ENCODE data around the gene ARHGAP19.
A peak's percentile ranks its signal among the peaks of the same experiment; 100 is the strongest.

ARHGAP19 gene

DNA sequence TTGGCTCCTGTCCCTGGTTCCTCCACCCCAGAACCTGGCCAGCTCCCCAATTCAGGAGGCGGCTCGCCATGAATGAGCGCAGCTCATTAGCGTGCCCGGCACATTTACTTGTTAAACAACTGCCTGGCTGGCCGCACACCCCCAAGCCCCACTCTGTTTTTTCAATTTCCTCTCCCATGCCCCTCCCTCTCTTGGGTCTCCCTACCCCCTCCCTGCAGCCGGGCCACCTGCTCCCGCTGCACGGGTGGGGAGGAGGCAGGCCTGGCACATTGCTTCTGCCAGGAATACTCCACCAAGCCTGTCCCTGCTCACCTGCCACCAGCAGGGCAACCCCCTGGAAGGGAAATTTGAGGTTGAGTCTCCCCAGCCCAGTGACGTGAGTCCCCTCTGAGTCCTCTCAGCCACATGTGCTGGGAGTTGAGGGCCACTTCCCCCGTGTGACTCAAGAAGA lies 104.2 kb downstream of the ARHGAP19 start:
- DNase-seq: no peak

DNA sequence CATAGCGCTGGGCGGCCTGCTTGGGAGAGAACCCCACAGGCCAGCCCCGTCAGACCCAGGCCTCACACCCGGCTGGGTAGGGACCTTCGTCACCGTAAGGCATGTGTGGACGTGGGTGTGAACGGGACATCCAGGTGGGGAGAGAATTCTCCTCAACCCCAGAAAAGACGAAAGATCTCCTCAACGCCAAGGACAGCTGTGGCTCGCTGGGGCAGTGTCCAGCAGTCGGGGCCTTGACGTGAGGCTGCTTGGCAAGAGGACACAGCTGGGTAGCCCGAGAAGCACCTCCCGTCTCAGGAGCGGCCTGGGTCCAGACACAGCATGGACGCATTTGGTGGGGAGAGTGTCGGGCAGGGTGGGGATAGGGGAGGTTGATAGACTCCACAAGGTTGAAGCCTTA lies 105.5 kb downstream of the ARHGAP19 start:
- DNase-seq: no peak

DNA sequence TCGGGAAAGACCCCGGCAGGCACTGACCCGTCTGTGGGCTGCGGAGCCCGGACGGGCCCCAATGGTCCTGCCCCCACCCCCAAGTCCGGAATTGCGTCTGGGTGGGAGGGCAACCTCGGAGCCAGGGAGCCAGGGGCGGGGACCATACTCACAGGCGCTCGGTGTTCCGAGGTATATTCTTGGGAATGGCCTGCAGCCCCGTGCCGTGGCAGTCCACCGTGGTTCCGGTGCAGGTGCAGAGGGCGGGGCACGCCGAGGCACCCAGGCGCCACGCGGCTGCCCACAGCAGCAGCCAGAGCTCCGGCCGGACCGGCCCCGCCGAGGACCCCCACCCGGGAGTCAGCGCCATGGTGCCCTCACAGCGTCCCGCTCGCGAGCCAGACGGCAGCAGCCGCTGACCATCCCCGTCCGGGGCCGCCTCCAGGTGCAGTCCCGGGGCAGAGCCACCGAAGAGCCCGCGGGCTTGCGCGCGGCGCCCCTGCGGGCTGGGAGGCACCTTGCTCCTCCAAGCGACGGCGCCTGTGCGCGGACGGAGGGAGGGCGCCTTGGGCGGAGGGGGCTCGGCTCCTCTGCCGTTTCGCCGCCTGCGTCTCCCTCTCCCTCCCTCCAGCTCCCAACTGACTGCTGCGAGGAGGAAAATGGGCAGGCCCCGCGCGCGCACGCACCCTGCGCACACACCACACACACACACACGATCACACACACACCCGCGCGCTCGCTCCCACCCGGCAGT lies 106.9 kb downstream of the ARHGAP19 start, which contains the start of gene SLIT1:
TSS of gene SLIT1 (minus strand) at position 634 of the 733 bp plus-strand sequence. CDS start at position 349, 285 bp downstream.
- no peak for DNase-seq

DNA sequence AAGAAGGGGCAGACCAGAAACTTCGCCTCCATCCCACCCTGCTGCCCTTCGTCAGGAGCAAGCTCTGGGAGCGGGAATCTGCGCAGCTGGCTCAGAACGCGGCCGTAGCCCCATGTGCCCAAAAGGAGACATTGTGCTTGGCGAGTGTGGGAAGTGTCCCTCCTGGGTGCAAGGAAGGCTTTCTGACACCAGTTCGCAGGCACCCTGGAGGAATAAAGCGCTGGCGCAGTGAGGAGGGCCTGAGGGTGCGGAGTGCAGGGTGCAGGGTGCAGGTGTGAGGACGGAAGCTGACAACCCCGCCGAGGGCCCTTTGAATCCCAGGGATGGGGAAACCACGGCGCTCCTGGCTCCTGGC lies 107.5 kb downstream of the ARHGAP19 start:
- DNase-seq: no peak

DNA sequence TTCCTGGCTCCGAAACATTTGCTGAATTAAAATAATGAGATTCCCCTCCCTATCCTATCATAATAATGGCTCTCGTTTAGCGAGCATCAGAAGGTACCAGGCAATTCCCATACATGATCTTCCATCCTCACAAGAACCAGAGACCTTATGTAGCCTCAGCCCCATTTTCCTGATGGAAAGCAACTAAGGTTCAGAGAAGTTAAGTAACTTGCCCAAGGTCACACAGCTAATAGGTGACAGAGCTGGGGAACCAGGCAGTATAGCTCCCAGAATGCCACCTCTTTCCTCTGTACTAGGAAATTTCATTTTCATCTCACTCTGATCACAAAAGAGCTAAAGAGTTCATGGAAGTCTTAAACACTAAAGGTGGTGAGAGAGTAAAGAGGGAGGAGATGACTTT lies 109.1 kb downstream of the ARHGAP19 start:
- DNase-seq: no peak

DNA sequence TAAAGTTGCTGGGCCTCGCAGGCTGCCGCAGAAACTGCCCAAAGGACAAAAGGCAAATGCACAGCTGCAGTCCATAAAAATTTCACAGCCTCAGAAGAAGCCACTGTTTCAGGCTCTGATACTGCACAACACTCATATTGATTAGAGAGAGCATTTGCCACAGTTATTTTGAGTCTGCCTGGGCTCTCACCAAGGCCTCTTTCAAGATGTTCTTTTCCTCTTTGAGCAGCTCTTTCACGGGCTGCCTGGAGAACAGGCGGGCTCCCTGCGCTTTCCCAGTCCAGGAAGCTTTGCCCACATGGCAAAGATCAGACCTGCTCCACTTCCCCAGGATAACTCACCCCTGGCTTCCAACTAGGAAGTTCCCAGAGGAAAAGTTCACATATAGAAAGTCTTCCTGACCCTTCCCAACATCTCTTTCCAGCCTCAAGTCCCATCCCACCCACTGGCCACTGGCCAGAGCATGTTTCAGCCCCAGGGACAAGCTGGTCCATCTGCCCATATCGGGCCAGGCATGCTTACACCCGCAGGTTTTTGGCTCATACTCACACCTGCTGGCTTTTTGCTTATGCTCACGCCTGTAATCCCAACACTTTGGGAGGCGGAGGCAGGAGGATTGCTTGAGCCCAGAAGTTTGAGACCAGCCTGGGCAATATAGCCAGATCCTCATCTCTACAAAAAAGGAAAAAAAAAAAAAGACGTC lies 110.0 kb downstream of the ARHGAP19 start:
- DNase-seq: no peak

DNA sequence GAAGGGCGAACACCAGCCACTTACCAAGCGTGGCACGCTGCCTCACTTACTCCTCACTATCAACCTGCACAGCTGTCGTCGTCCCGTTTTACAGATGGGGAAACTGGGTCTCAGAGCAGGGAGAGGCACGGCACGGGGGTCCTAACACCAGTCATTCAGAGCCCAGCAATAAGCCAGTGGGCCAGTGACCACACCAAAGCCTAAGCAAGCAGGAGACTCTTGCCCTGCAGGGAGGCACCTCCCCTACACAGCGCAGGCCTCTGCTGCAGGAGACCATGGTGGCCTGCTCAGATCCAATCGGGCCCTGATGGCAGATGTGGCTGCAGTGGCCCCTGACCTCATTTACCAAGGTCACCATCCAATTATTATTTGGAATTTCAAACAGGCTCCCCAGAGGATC lies 111.5 kb downstream of the ARHGAP19 start:
- no peak for DNase-seq

DNA sequence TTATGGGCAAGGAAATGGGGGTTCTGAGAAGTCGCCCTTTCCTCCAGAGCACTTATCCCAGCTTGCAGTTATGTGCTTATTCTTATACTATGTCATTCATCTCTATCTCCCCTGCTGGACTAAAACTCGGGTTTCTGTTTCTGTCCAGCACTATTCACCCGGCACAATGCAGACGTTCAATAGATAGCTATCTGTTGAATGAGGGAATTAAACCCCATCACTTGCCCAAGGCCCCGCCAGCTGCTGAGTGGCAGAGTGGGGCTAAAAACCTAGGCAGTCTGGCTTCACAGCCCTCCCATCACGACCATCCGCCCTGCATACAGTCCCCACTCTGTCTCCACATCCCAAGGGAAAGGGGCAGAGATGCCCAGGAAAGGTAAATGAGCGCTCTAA lies 112.1 kb downstream of the ARHGAP19 start:
- no peak for DNase-seq

DNA sequence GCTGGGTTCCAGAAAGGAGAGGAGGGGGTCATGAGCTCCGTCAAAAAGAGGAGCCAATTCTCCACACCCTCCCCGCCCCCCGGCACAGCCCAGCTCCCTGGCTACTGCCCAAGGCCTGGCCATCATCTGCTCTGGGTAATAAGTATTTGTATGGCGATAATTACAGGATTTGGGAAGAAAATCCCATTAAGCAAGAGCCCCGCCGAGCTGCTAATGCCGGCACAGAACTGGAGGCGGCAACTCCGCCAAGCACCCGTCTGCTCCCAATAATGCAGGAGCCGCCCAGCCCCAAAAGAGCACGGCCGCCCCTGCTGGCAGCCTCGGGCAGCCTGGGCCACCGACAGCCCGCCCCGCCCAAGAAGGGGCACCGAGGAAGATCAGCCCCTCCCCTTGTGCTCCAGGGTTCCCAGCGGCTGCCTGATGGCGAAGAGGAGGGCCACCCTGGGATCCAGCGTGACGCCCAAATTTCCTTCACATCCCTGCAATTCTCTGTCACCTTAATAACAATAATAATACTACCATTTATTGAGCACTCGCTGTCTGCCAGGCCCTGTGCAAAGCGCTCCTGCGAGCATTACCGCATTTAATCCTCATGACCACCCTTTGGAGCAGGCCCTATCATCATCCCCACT lies 112.6 kb downstream of the ARHGAP19 start:
- DNase-seq: no peak

DNA sequence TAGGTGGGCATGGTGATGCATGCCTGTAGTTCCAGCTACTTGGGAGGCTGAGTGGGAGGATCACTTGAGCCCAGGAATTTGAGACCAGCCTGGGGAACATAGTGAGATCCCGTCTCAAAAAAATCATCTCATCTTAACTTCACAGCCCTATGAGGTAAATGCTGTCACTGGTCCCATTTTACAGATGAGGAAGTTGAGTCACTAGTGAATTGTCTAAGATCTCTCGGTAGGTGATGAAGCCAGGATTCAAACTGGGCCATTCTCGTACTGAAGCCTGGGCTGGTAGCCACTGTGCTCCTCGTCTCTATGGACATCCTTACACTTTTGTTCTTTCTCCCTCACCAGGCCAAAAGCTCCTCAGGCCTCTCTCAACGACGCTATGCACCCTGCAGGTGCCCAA lies 113.1 kb downstream of the ARHGAP19 start:
- DNase-seq: no peak

DNA sequence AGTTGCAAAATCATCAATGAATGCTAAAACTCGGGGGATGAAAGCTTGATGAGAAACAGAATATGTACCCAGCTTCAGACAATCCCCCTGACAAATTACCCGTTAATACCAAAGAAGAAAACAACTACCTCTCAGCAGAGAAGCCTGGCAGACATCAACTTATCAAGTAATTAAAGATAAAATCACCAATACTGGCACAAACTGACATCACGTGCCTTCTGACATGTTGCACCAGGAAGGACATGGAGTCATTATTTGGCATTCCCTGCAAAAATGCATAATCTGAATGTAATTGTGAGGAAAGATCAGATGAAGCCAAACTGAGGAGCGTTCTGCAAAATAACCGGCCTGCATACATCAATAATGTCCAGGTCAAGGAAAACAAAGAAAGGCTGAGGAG lies 114.4 kb downstream of the ARHGAP19 start:
- no peak for DNase-seq

DNA sequence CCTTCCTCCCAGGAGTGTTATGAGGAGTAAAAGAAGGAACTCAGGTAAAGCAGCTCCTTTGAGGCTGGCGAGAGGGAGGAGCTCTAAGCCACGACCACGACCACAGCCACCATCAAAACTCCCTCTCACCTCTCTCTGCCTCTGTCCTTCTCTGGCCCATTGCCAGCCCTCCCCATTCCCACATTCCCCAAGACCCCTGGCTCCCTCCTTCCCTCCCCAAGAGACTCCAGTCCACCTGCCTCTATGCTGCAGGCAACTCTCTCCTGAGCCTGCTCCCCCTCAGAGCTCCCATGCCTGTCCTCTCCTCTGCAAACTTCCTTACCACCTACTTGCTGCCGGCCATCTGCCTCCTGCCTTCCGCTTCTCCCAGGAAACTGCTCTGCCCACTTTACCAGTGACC lies 116.2 kb downstream of the ARHGAP19 start:
- DNase-seq: no peak

DNA sequence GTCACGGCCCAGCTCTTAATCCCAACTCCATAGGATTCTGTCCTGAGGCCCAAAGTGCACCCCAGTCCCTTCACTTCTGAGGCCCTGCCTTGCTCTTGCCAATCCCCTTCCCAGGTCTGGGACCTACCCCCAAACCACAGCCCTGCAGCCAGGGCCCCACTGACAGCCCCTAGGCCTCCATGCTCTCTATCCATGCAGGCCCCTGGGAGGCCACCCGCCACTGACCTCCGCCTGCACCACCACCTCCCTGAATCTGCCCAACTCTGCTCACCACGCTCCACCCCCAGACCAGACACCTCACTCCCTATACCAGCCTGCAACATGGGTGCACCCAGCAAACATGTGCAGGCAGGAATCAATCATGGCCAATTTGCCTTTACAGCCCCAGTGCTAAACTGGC lies 116.9 kb downstream of the ARHGAP19 start:
- no peak for DNase-seq

DNA sequence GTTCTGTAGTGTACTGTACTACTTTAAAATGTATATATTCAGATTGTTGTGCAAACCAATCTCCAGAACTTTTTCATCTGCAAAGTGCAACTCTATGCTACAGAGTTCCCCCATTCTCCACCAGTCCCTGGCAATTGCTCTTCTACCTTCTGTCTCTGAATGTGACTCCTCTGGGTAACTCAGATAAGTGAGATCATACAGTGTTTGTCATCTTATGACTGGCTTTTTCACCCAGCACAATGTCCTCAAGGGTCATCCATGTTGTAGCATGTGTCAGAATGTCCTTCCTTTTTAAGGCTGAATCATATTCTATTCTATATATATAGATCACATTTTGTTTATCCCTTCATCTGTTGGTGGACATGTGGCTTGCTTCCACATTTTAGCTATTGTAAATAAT lies 117.5 kb downstream of the ARHGAP19 start:
- DNase-seq: peak; percentile 28

DNA sequence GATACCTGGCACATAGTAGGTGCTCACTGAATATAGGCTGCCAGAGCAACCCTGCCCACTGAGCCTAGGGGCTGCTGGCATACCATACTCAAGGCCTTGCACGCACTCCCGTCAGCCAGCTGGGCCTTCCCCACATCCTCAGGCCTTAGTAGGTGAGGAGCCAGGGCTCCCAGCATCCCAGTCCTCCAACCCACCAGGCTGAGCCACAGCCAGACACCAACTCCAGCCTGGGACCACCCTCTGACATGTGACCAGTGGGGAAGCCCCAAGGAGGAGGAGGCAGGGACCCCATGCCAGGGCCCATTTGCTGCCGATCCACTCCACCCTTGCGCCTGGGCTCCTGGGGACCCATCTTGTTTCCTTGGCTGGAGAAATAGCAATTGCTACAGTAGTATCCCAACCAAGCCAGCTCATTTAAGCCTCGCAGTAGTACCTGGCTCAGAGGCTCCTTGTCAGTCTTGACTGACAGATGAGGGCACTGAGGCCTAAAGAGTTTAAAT lies 118.1 kb downstream of the ARHGAP19 start:
- no peak for DNase-seq

DNA sequence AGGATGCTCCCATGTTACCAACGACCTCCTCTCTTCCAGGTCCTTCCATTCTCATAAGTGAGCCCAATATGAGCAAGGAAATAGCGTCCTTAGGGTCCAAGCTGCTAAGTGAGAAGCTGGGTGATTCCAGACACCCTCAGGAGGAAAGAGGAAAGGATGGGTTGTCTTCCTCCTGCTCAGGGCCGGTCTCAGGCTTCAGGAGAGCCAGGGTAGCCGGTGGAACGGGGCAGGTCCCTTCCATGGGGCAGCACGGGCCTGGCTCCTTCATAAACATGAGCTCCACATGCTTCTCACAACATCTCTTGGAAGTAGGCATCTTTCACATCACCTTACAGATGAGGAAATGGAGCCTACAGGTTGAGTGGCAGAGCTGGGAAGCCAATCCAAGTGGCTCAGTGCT lies 119.4 kb downstream of the ARHGAP19 start:
- DNase-seq: no peak

All from inflammatory macrophage treated with lipopolysaccharide for 4 hours (primary cell).